Ascending aorta (tissue), 2 donors: ENCODE measurements around the gene PPP4R2. TPM values are rescaled to one million over a fixed set of nuclear protein-coding genes. Genes with fewer than 3 reads are reported as not detected.

Experiments used
- DNase-seq, 2 donors: peaks; one replicate each; pipeline ENCODE4 v3.0.0-alpha.2; 2019; ENCODE audit warnings: low spot score in 2 of 2
- H3K27ac ChIP-seq, 2 donors: fragments of 200-600 bp; sonication (generic); one replicate each; pipeline ENCODE4 v1.5.1; 2016 to 2017; ENCODE audit warnings: mild to moderate bottlenecking in 1 of 2
- H3K27me3 ChIP-seq: fragments of 200-600 bp; sonication (generic); one replicate; pipeline ENCODE4 v1.5.1; 2017
- H3K36me3 ChIP-seq, 2 donors: fragments of 200-600 bp; sonication (generic); one replicate each; pipeline ENCODE4 v1.5.1; 2016
- H3K4me1 ChIP-seq, 2 donors: fragments of 200-600 bp; sonication (generic); one replicate each; pipeline ENCODE4 v1.5.1; 2016 to 2017; ENCODE audit warnings: mild to moderate bottlenecking in 1 of 2
- H3K4me3 ChIP-seq, 2 donors: fragments of 200-600 bp; sonication (generic); one replicate each; pipeline ENCODE4 v1.5.1; 2016 to 2017; ENCODE audit warnings: mild to moderate bottlenecking in 1 of 2
- H3K9me3 ChIP-seq, 2 donors: fragments of 200-600 bp; sonication (generic); one replicate each; pipeline ENCODE4 v1.5.1; 2016
- CTCF ChIP-seq, 3 experiments: fragments of 200-600 bp in 2 of 3; fragments of 450-650 bp in 1 of 3; sonication (generic) in 2 of 3; IDR thresholded peaks; one replicate each; pipeline ENCODE4 v1.5.1; 2016 to 2019; ENCODE audit warnings: antibody characterized with exemption in 3 of 3, mild to moderate bottlenecking in 1 of 3, moderate library complexity in 1 of 3
- intact Hi-C: fragments of 100-400 bp; cut with DNase I; formaldehyde crosslinking; loops from one replicate; pipeline ENCODE4 v1.15.1; 2023
- total RNA-seq: library from RNA; depleted of rRNA; stranded (reverse); fragments of >200 nt; gene quantifications from one replicate; pipeline ENCODE4 v1.1.0, GENCODE V29; 2016

PPP4R2 gene
- total RNA-seq: 8.2 TPM

DNA sequence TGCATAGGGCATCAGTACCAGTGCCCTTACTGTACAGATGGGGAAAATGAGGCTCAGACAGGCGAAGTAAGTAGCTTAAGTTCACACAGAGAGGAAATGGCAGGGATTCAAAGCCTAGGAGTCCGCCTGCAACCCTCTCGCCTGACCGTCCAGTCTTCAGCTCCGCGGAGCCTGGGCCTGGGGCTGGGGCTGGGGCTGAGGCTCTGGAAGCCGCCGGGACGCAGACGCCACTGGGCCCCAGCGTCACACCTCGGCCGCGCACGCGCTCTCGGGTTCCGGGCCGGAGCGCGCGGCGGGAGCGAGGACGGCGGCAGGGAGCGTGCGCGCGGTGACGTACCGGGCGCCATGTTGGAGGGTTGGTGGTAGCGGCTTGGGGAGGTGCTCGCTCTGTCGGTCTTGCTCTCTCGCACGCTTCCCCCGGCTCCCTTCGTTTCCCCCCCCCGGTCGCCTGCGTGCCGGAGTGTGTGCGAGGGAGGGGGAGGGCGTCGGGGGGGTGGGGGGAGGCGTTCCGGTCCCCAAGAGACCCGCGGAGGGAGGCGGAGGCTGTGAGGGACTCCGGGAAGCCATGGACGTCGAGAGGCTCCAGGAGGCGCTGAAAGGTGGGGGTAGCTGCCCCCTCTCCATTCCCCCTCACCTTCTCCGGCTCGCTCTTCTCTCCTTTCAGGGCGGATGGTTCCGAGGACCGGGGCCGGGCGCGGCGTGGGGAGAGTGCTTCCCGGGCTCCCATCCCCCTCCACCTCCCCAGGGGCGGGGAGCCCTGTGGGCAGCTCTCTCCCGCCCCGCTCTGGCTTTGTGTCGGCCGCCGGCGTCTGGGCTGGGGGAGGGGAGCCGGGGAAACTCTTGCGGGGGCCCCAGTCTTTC, at the start of gene PPP4R2:
Gene PPP4R2, plus strand, starts transcription at position 339 of the 861 bp plus-strand sequence. Its CDS starts 227 bp downstream, at position 566.
- peak; percentile 44 to 91 for DNase-seq
- peak within 1 kb of the TSS; percentile 77 to 96 for H3K4me3 ChIP-seq
- peak in 1 of 3 experiments; percentile 5 for TF ChIP-seq CTCF (IDR thresholded peaks at IDR 0.05)
- H3K9me3 ChIP-seq: no peaks in the 10 kb centered on the region
- peaks cover 0 to 2% of the 10 kb centered on the region in 2 donors for H3K36me3 ChIP-seq
- peak within 1 kb of the TSS; percentile 93 to 99 for H3K27ac ChIP-seq
- no peaks in the 10 kb centered on the region for H3K27me3 ChIP-seq
- peaks cover 7 to 28% of the 10 kb centered on the region in 2 donors for H3K4me1 ChIP-seq
- intact Hi-C loops: loop anchor here (1.0 to 2.0 kb wide), 6 partner anchors 48 to 549 kb away; partner anchors contain the start of genes GXYLT2 and SHQ1

DNA sequence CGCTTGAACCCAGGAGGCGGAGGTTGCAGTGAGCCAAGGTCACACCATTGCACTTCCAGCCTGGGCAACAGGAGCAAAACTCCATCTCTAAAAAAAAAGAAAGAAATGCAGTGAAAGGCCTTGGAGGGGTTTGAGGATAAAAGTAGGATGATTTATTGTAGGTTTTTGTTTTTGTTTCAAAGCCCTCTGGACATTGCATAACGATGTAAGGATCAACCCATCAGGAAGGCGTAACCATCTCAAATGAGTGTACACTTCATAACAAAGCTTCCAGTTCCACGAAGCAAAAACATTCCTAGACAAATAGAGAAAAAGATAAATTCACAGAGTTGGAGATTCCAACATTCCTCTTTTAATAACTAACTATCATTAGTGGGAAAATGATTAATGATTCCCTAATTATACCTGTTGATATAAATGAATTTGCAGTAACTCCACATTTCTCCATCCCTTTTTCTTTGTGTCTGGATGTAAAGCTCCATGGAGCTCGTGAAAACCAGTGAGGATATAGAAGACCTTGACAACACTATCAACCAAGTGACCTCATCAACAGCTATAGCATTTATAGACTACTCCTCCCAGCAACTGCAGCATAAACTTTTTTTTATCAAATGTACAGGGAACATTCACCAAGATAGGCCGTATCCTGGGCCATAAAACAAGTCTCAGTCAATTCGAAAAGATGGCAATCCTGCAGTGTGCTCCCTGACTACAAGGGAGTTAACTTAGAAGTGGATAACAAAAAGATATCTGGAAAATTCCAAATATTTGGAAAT, 48.7 kb upstream of the PPP4R2 start:
- Histone ChIP-seq H3K4me1 (no peaks in the 10 kb centered on the region), H3K27me3 (no peaks in the 10 kb centered on the region), H3K9me3 (no peaks in the 10 kb centered on the region), H3K4me3 (no peak overlapping the region), H3K27ac (no peak overlapping the region), H3K36me3 (no peaks in the 10 kb centered on the region)
- no peak for DNase-seq
- no peak for TF ChIP-seq CTCF (IDR thresholded peaks at IDR 0.05)
- intact Hi-C loops: no loop called here

- intact Hi-C loops: no loop called here
- H3K9me3 ChIP-seq: no peaks in the 10 kb centered on the region
These were observed 47.6 kb upstream of the PPP4R2 start for GRCh38 chr3:72949016-72949415.

DNA sequence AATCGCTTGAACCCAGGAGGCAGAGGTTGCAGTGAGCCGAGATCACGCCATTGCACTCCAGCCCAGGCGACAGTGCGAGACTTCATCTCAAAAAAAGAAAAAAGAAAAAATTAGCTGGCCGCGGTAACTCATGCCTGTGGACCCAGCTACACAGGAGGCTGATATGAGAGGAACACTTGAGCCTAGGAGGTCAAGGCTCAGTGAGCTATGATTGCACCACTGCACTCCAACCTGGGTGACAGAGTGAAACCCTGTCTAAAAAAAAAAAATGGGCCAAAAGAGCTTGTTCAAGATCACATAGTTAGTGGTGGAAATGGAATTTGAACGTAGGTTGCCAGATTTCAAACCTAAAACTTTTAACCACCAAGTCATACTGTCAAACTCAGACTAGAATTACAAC, 46.2 kb upstream of the PPP4R2 start:
- no peaks in the 10 kb centered on the region for H3K4me1 ChIP-seq
- TF ChIP-seq CTCF (IDR thresholded peaks at IDR 0.05): no peak
- peaks cover 0 to 4% of the 10 kb centered on the region in 2 donors for H3K36me3 ChIP-seq
- H3K9me3 ChIP-seq: no peaks in the 10 kb centered on the region
- intact Hi-C loops: no loop called here
- no peaks in the 10 kb centered on the region for H3K27me3 ChIP-seq
- H3K27ac ChIP-seq: no peak overlapping the region
- DNase-seq: no peak
- H3K4me3 ChIP-seq: no peak overlapping the region

More at GRCh38 chr3:72949016-72949415, 47.6 kb upstream of the PPP4R2 start:
- Histone ChIP-seq H3K4me3 (no peak overlapping the region), H3K27me3 (no peaks in the 10 kb centered on the region), H3K36me3 (no peaks in the 10 kb centered on the region), H3K27ac (no peak overlapping the region), H3K4me1 (no peaks in the 10 kb centered on the region)
- no peak for DNase-seq
- no peak for TF ChIP-seq CTCF (IDR thresholded peaks at IDR 0.05)

DNA sequence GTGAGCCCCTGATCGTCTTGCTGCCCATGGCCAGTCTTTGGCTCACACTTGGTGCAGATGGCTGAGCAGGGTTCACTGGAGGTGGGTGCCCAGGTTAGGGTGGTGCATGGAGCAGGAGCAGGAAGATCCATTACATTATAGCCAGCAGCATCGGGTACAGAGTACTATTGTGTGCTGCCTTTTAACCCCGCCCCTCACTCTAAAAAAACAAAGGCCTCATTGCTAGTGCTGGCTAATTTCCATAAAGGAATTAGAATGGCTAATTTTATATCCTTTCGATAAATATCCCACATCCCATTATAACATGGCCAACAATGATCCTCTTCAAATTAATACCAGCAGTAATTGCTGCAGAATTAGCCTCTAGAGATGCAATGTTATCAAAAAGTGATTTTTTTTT, 45.8 kb upstream of the PPP4R2 start:
- TF ChIP-seq CTCF (IDR thresholded peaks at IDR 0.05): no peak
- Histone ChIP-seq H3K4me3 (no peak overlapping the region), H3K36me3 (peaks cover 0 to 4% of the 10 kb centered on the region in 2 donors), H3K27ac (no peak overlapping the region), H3K27me3 (no peaks in the 10 kb centered on the region), H3K9me3 (no peaks in the 10 kb centered on the region), H3K4me1 (no peaks in the 10 kb centered on the region)
- DNase-seq: no peak
- intact Hi-C loops: no loop called here
